Measurements from ENCODE around the gene NDEL1. TPM values are rescaled to one million over a fixed set of nuclear protein-coding genes. Genes with fewer than 3 reads are reported as not detected.

NDEL1 gene
- total and polyA plus RNA-seq, 9 of the 15 experiments (the other 6 are each of a cell fraction or from before 2014, with no cell fraction given) = 0.86 to 30.5 (median 22.7) TPM

DNA sequence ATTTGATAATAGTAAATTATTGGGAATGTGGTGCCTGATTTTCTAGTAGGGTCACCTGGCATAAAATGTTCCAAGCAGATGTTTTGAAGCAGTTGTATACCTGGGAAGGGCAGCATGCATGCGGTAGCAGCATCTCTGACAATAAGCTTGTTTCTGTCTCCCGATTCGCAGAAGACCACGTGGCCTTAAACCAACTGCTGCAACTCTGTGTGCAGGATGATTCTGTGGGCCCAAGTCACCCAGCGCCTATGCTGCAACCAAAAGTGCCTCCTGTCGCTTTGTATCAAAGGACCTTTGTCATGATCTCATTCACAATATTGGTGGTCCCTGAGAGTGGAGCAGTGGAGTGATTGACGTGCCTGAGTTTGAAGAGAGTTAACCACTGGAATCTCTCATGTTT, 8.1 kb downstream of the NDEL1 start (continued):
- TF ChIP-seq ZNF253 (CRISPR knock-in tag; conservative IDR thresholded peaks at IDR 0.05) = no peak
- no peak for TF ChIP-seq RHOXF2B (CRISPR knock-in tag; conservative IDR thresholded peaks at IDR 0.05)
- no peak for TF ChIP-seq ZBTB8A (IDR thresholded peaks at IDR 0.05; ENCODE audit: partially characterized antibody)
- TF ChIP-seq, protein P1, sequence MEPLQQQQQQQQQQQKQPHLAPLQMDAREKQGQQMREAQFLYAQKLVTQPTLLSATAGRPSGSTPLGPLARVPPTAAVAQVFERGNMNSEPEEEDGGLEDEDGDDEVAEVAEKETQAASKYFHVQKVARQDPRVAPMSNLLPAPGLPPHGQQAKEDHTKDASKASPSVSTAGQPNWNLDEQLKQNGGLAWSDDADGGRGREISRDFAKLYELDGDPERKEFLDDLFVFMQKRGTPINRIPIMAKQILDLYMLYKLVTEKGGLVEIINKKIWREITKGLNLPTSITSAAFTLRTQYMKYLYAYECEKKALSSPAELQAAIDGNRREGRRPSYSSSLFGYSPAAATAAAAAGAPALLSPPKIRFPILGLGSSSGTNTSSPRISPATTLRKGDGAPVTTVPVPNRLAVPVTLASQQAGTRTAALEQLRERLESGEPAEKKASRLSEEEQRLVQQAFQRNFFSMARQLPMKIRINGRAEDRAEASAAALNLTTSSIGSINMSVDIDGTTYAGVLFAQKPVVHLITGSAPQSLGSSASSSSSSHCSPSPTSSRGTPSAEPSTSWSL (CRISPR knock-in tag; IDR thresholded peaks at IDR 0.05; ENCODE audit: borderline replicate concordance) = no peak
- TF ChIP-seq EHMT2 (IDR thresholded peaks at IDR 0.05) = no peak

- Histone ChIP-seq H4K20me1 (replicated peaks; ENCODE audit: control insufficient read depth, insufficient read depth, low read length) (no peaks in the 10 kb centered on the region), H3K9me1 (ENCODE audit: control insufficient read depth, insufficient read depth, low read length) (no peaks in the 10 kb centered on the region), H3K36me3 (ENCODE audit: control insufficient read depth, insufficient read depth, low read length) (peaks cover 57% of the 10 kb centered on the region), H2AFZ (ENCODE audit: low read depth, low read length) (no peak overlapping the region), H3K4me2 (ENCODE audit: insufficient read depth, low read length) (no peak overlapping the region), H3K79me2 (ENCODE audit: control insufficient read depth, insufficient read depth, low read length) (peaks cover 34% of the 10 kb centered on the region), H3K4me3 (no peak overlapping the region), H3K9ac (ENCODE audit: insufficient read depth in 1 of 2, low read depth in 2 of 2, low read length in 2 of 2) (no peak overlapping the region), H3K27ac (ENCODE audit: extremely low read depth, low read depth, low read length) (no peak overlapping the region), H3K9me3 (replicated peaks; ENCODE audit: control insufficient read depth, insufficient read depth, low read depth, low read length) (no peaks in the 10 kb centered on the region), H3K4me1 (replicated peaks in 1 of 2; ENCODE audit: control insufficient read depth in 2 of 2, insufficient read depth in 2 of 2, low read length in 2 of 2) (no peaks in the 10 kb centered on the region; a peak in 3 of 5 replicates), H3K27me3 (ENCODE audit: control insufficient read depth in 2 of 2, insufficient read depth in 2 of 2, low read length in 2 of 2) (no peaks in the 10 kb centered on the region)
- FAIRE-seq (peak; percentile 66), DNase-seq (ENCODE audit: extremely low read depth in 1 of 4, low spot score in 3 of 4) (peak in 3 of 4 experiments; percentile 12 to 30 (median 24)), ATAC-seq (peak; percentile 61; the same call in 1 of the 3 replicates)
- WGBS (ENCODE audit: insufficient coverage, low coverage, missing lambda C conversion rate) = 14% methylated on average over 4 of the region's 4 CpGs
- TF ChIP-seq CBFA2T3 (IDR thresholded peaks at IDR 0.05) (peak; percentile 28; the same call in 1 of the 2 replicates), MAFF (IDR thresholded peaks at IDR 0.05; ENCODE audit: low read length) (peak; percentile 15; the same call in 1 of the 2 replicates), ZNF436 (CRISPR knock-in tag; IDR thresholded peaks at IDR 0.05) (no peak), NFE2 (IDR thresholded peaks at IDR 0.05; ENCODE audit: low read depth) (peak; percentile 46; the same call in 1 of the 2 replicates), CCAR2 (IDR thresholded peaks at IDR 0.05; ENCODE audit: low read depth, low read length) (no peak), RCOR1 (IDR thresholded peaks at IDR 0.05; ENCODE audit: borderline replicate concordance in 1 of 2, low read depth in 2 of 2, low read length in 2 of 2) (peak in 1 of 2 experiments; percentile 44; a peak in 1 of 4 replicates), C11orf30 (IDR thresholded peaks at IDR 0.05; ENCODE audit: low read depth) (peak; percentile 10; the same call in 1 of the 2 replicates), KDM1A (IDR thresholded peaks at IDR 0.05) (peak; percentile 40 to 52; a peak in 1 of 4 replicates), BCLAF1 (IDR thresholded peaks at IDR 0.05; ENCODE audit: borderline replicate concordance in 1 of 2, control insufficient read depth in 1 of 2, low read depth in 2 of 2, low read length in 1 of 2) (no peak)
- intact Hi-C loops (cut with micrococcal nuclease) = no loop called here
- in situ Hi-C loops (cut with MboI) = no loop called here
- POLR2A ChIA-PET = interaction anchor here (1.3 to 1.4 kb wide), 2 partner anchors 9 to 17 kb away, joined by 4 read pairs; partner anchors contain the start of gene NDEL1
- CTCF ChIA-PET (ENCODE audit: low intra/inter-chr PET ratio) = no interaction called here
- no TSS peak for BruUV-seq (replicated peaks)
These were observed 8.8 kb downstream of the NDEL1 start for GRCh38 chr17:8444494-8444893.

All from K562 (cell line).